NCI-H1092 treated with DMSO at 0.1 percent for 48 hours (cell line): Measurements from ENCODE around the gene MMADHC.
"Not testable (repeated sequence)": the region's sequence is repeated elsewhere in the genome, so short reads cannot be mapped to it uniquely, and the experiment has no call there.

Experiments used
- DNase-seq: peaks from one replicate; lab custom pipeline; 2025; lab: John Stamatoyannopoulos, UW

Gene MMADHC

GRCh38 chr2:149595056-149595963, 7.7 kb upstream of the MMADHC start:
- DNase-seq, result no peak

- no peak for DNase-seq
Observed at GRCh38 chr2:149594411-149594810, 6.8 kb upstream of the MMADHC start.

GRCh38 chr2:149587950-149588487, 444 bp upstream of the MMADHC start:
- no peak for DNase-seq

GRCh38 chr2:149586898-149587219, 716 bp downstream of the MMADHC start:
- no peak for DNase-seq

- no peak for DNase-seq
Observed at GRCh38 chr2:149586063-149586462, 1.5 kb downstream of the MMADHC start.

- DNase-seq, result no peak
Observed at GRCh38 chr2:149585166-149585885, 2.2 kb downstream of the MMADHC start.

- DNase-seq, result no peak
Observed at GRCh38 chr2:149579972-149580882, 7.3 kb downstream of the MMADHC start.

- no peak for DNase-seq
Observed at GRCh38 chr2:149577269-149577668, 10.3 kb downstream of the MMADHC start.

GRCh38 chr2:149575752-149576151, 11.8 kb downstream of the MMADHC start:
- DNase-seq, result no peak

- no peak for DNase-seq
Observed at GRCh38 chr2:149575277-149575676, 12.3 kb downstream of the MMADHC start.

- no peak for DNase-seq
Observed at GRCh38 chr2:149573760-149574159, 13.8 kb downstream of the MMADHC start.

- DNase-seq, result no peak
Observed at GRCh38 chr2:149572102-149572953, 15.2 kb downstream of the MMADHC start.

- no peak for DNase-seq
Observed at GRCh38 chr2:149568138-149568537, 19.4 kb downstream of the MMADHC start.

GRCh38 chr2:149566652-149567051, 20.9 kb downstream of the MMADHC start:
- DNase-seq, result no peak

- not testable (repeated sequence) for DNase-seq
Observed at GRCh38 chr2:149565625-149566024, 21.9 kb downstream of the MMADHC start.

- no peak for DNase-seq
Observed at GRCh38 chr2:149564983-149565382, 22.6 kb downstream of the MMADHC start.

GRCh38 chr2:149564097-149564496, 23.5 kb downstream of the MMADHC start:
- no peak for DNase-seq

GRCh38 chr2:149562324-149562723, 25.3 kb downstream of the MMADHC start:
- DNase-seq, result no peak

- peak; percentile 27 for DNase-seq
Observed at GRCh38 chr2:149561309-149561926, 26.2 kb downstream of the MMADHC start.

- no peak for DNase-seq
Observed at GRCh38 chr2:149559341-149560068, 28.1 kb downstream of the MMADHC start.
